Measurements from ENCODE around the gene THAP10. TPM values are rescaled to one million over a fixed set of nuclear protein-coding genes. Genes with fewer than 3 reads are reported as not detected.
"Not testable (repeated sequence)": the region's sequence is repeated elsewhere in the genome, so short reads cannot be mapped to it uniquely, and the experiment has no call there.

The THAP10 gene
- total and polyA plus RNA-seq, 5 donors from 2014 or later, result not detected

- no peaks in the 10 kb centered on the region for H3K9me3 ChIP-seq (ENCODE audit: control insufficient read depth in 2 of 2, low read length in 2 of 2)
- DNase-seq (no peak), ATAC-seq (ENCODE audit: low read depth in 2 of 2) (no peak)
- no peaks in the 10 kb centered on the region for H3K36me3 Mint-ChIP-seq
- H3K27me3 ChIP-seq (ENCODE audit: control insufficient read depth, insufficient read depth, low read length), result no peaks in the 10 kb centered on the region
- no peak overlapping the region for H3K27ac ChIP-seq (ENCODE audit: insufficient read depth, low read length, poor library complexity, severe bottlenecking)
- H3K4me1 ChIP-seq (ENCODE audit: control insufficient read depth, insufficient read depth, low read length, poor library complexity, severe bottlenecking), result no peaks in the 10 kb centered on the region
- H3K4me1 Mint-ChIP-seq, result no peaks in the 10 kb centered on the region
- H3K9me3 Mint-ChIP-seq, result peaks cover 0 to 3% (median 0%) of the 10 kb centered on the region in 7 donors
- no peak overlapping the region for H3K4me3 ChIP-seq (ENCODE audit: low read depth, low read length)
- no peaks in the 10 kb centered on the region for H3K36me3 ChIP-seq (ENCODE audit: control insufficient read depth, insufficient read depth, low read length)
- H3K4me3 Mint-ChIP-seq, result no peak overlapping the region
- H3K27me3 Mint-ChIP-seq, result peaks cover under 1% of the 10 kb centered on the region
- H3K27ac Mint-ChIP-seq, result no peak overlapping the region
Observed at GRCh38 chr15:70866982-70867641, 25.1 kb downstream of the THAP10 start.

GRCh38 chr15:70863450-70864218 lies 28.6 kb downstream of the THAP10 start:
- Histone ChIP-seq H3K27me3 (ENCODE audit: control insufficient read depth, insufficient read depth, low read length) (no peaks in the 10 kb centered on the region), H3K27ac (ENCODE audit: insufficient read depth, low read length, poor library complexity, severe bottlenecking) (no peak overlapping the region), H3K36me3 (ENCODE audit: control insufficient read depth, insufficient read depth, low read length) (no peaks in the 10 kb centered on the region), H3K4me3 (ENCODE audit: low read depth, low read length) (no peak overlapping the region), H3K4me1 (ENCODE audit: control insufficient read depth, insufficient read depth, low read length, poor library complexity, severe bottlenecking) (no peaks in the 10 kb centered on the region), H3K9me3 (ENCODE audit: control insufficient read depth in 2 of 2, low read length in 2 of 2) (no peaks in the 10 kb centered on the region)
- Mint-ChIP-seq H3K4me3 (no peak overlapping the region), H3K27me3 (peaks cover 4% of the 10 kb centered on the region), H3K9me3 (peaks cover 0 to 3% (median 0%) of the 10 kb centered on the region in 7 donors), H3K36me3 (no peaks in the 10 kb centered on the region), H3K27ac (no peak overlapping the region), H3K4me1 (no peaks in the 10 kb centered on the region)
- ATAC-seq (ENCODE audit: low read depth in 2 of 2) (no peak), DNase-seq (no peak)

- H3K4me3 ChIP-seq (ENCODE audit: low read depth, low read length), result no peak overlapping the region
- H3K9me3 ChIP-seq (ENCODE audit: control insufficient read depth in 2 of 2, low read length in 2 of 2), result no peaks in the 10 kb centered on the region
- Mint-ChIP-seq H3K4me3 (no peak overlapping the region), H3K27ac (no peak overlapping the region), H3K27me3 (peaks cover 34% of the 10 kb centered on the region), H3K36me3 (no peaks in the 10 kb centered on the region), H3K9me3 (no peaks in the 10 kb centered on the region), H3K4me1 (no peaks in the 10 kb centered on the region)
- no peaks in the 10 kb centered on the region for H3K36me3 ChIP-seq (ENCODE audit: control insufficient read depth, insufficient read depth, low read length)
- ATAC-seq (ENCODE audit: low read depth in 2 of 2), result no peak
- no peaks in the 10 kb centered on the region for H3K4me1 ChIP-seq (ENCODE audit: control insufficient read depth, insufficient read depth, low read length, poor library complexity, severe bottlenecking)
- no peak overlapping the region for H3K27ac ChIP-seq (ENCODE audit: insufficient read depth, low read length, poor library complexity, severe bottlenecking)
- no peak for DNase-seq
- H3K27me3 ChIP-seq (ENCODE audit: control insufficient read depth, insufficient read depth, low read length), result no peaks in the 10 kb centered on the region
Observed at GRCh38 chr15:70859998-70860397, 32.2 kb downstream of the THAP10 start.

- no peak overlapping the region for H3K4me3 Mint-ChIP-seq
- Histone ChIP-seq H3K9me3 (ENCODE audit: control insufficient read depth in 2 of 2, low read length in 2 of 2) (no peaks in the 10 kb centered on the region), H3K4me1 (ENCODE audit: control insufficient read depth, insufficient read depth, low read length, poor library complexity, severe bottlenecking) (no peaks in the 10 kb centered on the region), H3K27me3 (ENCODE audit: control insufficient read depth, insufficient read depth, low read length) (no peaks in the 10 kb centered on the region), H3K36me3 (ENCODE audit: control insufficient read depth, insufficient read depth, low read length) (no peaks in the 10 kb centered on the region), H3K4me3 (ENCODE audit: low read depth, low read length) (no peak overlapping the region), H3K27ac (ENCODE audit: insufficient read depth, low read length, poor library complexity, severe bottlenecking) (no peak overlapping the region)
- H3K36me3 Mint-ChIP-seq, result no peaks in the 10 kb centered on the region
- H3K27me3 Mint-ChIP-seq, result peaks cover 40% of the 10 kb centered on the region
- H3K9me3 Mint-ChIP-seq, result peaks cover 0 to 2% (median 0%) of the 10 kb centered on the region in 7 donors
- DNase-seq (no peak), ATAC-seq (ENCODE audit: low read depth in 2 of 2) (no peak)
- H3K27ac Mint-ChIP-seq, result no peak overlapping the region
- H3K4me1 Mint-ChIP-seq, result peaks cover 0 to 4% (median 1%) of the 10 kb centered on the region in 4 donors
Observed at GRCh38 chr15:70859322-70859908, 32.8 kb downstream of the THAP10 start.

GRCh38 chr15:70858614-70859321 lies 33.5 kb downstream of the THAP10 start:
- ATAC-seq (ENCODE audit: low read depth in 2 of 2); H3K27ac Mint-ChIP-seq; H3K9me3 ChIP-seq (ENCODE audit: control insufficient read depth in 2 of 2, low read length in 2 of 2); H3K4me3 Mint-ChIP-seq; H3K36me3 ChIP-seq (ENCODE audit: control insufficient read depth, insufficient read depth, low read length); H3K4me1 ChIP-seq (ENCODE audit: control insufficient read depth, insufficient read depth, low read length, poor library complexity, severe bottlenecking); H3K27me3 ChIP-seq (ENCODE audit: control insufficient read depth, insufficient read depth, low read length); H3K9me3 Mint-ChIP-seq; DNase-seq; H3K4me1 Mint-ChIP-seq; H3K36me3 Mint-ChIP-seq; H3K27ac ChIP-seq (ENCODE audit: insufficient read depth, low read length, poor library complexity, severe bottlenecking); H3K4me3 ChIP-seq (ENCODE audit: low read depth, low read length): not testable (repeated sequence)
- peaks cover 43% of the 10 kb centered on the region for H3K27me3 Mint-ChIP-seq

- Histone ChIP-seq H3K36me3 (ENCODE audit: control insufficient read depth, insufficient read depth, low read length) (no peaks in the 10 kb centered on the region), H3K4me1 (ENCODE audit: control insufficient read depth, insufficient read depth, low read length, poor library complexity, severe bottlenecking) (no peaks in the 10 kb centered on the region), H3K27me3 (ENCODE audit: control insufficient read depth, insufficient read depth, low read length) (peaks cover 2% of the 10 kb centered on the region), H3K9me3 (ENCODE audit: control insufficient read depth in 2 of 2, low read length in 2 of 2) (no peaks in the 10 kb centered on the region), H3K27ac (ENCODE audit: insufficient read depth, low read length, poor library complexity, severe bottlenecking) (no peak overlapping the region), H3K4me3 (ENCODE audit: low read depth, low read length) (no peak overlapping the region)
- Mint-ChIP-seq H3K9me3 (peaks cover 0 to 4% (median 0%) of the 10 kb centered on the region in 7 donors), H3K4me3 (no peak overlapping the region), H3K27ac (no peak overlapping the region), H3K4me1 (peaks cover 0 to 10% (median 3%) of the 10 kb centered on the region in 4 donors), H3K36me3 (no peaks in the 10 kb centered on the region), H3K27me3 (peaks cover 48% of the 10 kb centered on the region)
- no peak for ATAC-seq (ENCODE audit: low read depth in 2 of 2)
- DNase-seq, result no peak
Observed at GRCh38 chr15:70857562-70858285, 34.5 kb downstream of the THAP10 start.

- Mint-ChIP-seq H3K4me3 (no peak overlapping the region), H3K27ac (no peak overlapping the region), H3K27me3 (peaks cover 53% of the 10 kb centered on the region), H3K9me3 (peaks cover 0 to 4% (median 0%) of the 10 kb centered on the region in 7 donors), H3K36me3 (no peaks in the 10 kb centered on the region), H3K4me1 (peaks cover 0 to 10% (median 3%) of the 10 kb centered on the region in 4 donors)
- DNase-seq (no peak), ATAC-seq (ENCODE audit: low read depth in 2 of 2) (no peak)
- H3K27me3 ChIP-seq (ENCODE audit: control insufficient read depth, insufficient read depth, low read length), result peaks cover 7% of the 10 kb centered on the region
- no peak overlapping the region for H3K27ac ChIP-seq (ENCODE audit: insufficient read depth, low read length, poor library complexity, severe bottlenecking)
- H3K4me3 ChIP-seq (ENCODE audit: low read depth, low read length), result no peak overlapping the region
- no peaks in the 10 kb centered on the region for H3K9me3 ChIP-seq (ENCODE audit: control insufficient read depth in 2 of 2, low read length in 2 of 2)
- no peaks in the 10 kb centered on the region for H3K4me1 ChIP-seq (ENCODE audit: control insufficient read depth, insufficient read depth, low read length, poor library complexity, severe bottlenecking)
- no peaks in the 10 kb centered on the region for H3K36me3 ChIP-seq (ENCODE audit: control insufficient read depth, insufficient read depth, low read length)
Observed at GRCh38 chr15:70856884-70857561, 35.2 kb downstream of the THAP10 start.
